Islet precursor cell (in vitro differentiated cells): ENCODE data around the gene DOCK10.
"Not testable (repeated sequence)": the region's sequence is repeated elsewhere in the genome, so short reads cannot be mapped to it uniquely, and the experiment has no call there.

Source experiments
- DNase-seq: peaks from one replicate; pipeline ENCODE4 v3.0.0-alpha.2; 2018

DOCK10 gene

GRCh38 chr2:224941960-224942359, 100.3 kb downstream of the DOCK10 start:
- DNase-seq: no peak

GRCh38 chr2:224940618-224941017, 101.7 kb downstream of the DOCK10 start:
- DNase-seq: no peak

GRCh38 chr2:224938651-224939182, 103.6 kb downstream of the DOCK10 start:
- DNase-seq: no peak

GRCh38 chr2:224937887-224938286, 104.4 kb downstream of the DOCK10 start:
- DNase-seq: no peak

- DNase-seq: no peak
Measured at GRCh38 chr2:224934526-224935188, 107.6 kb downstream of the DOCK10 start.

GRCh38 chr2:224933431-224933830, 108.8 kb downstream of the DOCK10 start:
- no peak for DNase-seq

- no peak for DNase-seq
Measured at GRCh38 chr2:224932522-224932921, 109.7 kb downstream of the DOCK10 start.

- DNase-seq: no peak
Measured at GRCh38 chr2:224931956-224932355, 110.3 kb downstream of the DOCK10 start.

GRCh38 chr2:224930990-224931389, 111.3 kb downstream of the DOCK10 start:
- no peak for DNase-seq

- DNase-seq: no peak
Measured at GRCh38 chr2:224930124-224930523, 112.1 kb downstream of the DOCK10 start.

- no peak for DNase-seq
Measured at GRCh38 chr2:224929512-224929911, 112.8 kb downstream of the DOCK10 start.

- DNase-seq: no peak
Measured at GRCh38 chr2:224927646-224928173, 114.6 kb downstream of the DOCK10 start.

GRCh38 chr2:224927011-224927410, 115.3 kb downstream of the DOCK10 start:
- no peak for DNase-seq

- DNase-seq: no peak
Measured at GRCh38 chr2:224925810-224926100, 116.5 kb downstream of the DOCK10 start.

- DNase-seq: no peak
Measured at GRCh38 chr2:224925061-224925809, 117.0 kb downstream of the DOCK10 start.

- no peak for DNase-seq
Measured at GRCh38 chr2:224924631-224925030, 117.6 kb downstream of the DOCK10 start.

- no peak for DNase-seq
Measured at GRCh38 chr2:224922142-224922727, 120.0 kb downstream of the DOCK10 start.

GRCh38 chr2:224919472-224920110, 122.7 kb downstream of the DOCK10 start:
- DNase-seq: no peak

GRCh38 chr2:224918626-224919471, 123.4 kb downstream of the DOCK10 start:
- no peak for DNase-seq

- not testable (repeated sequence) for DNase-seq
Measured at GRCh38 chr2:224917246-224917645, 125.0 kb downstream of the DOCK10 start.

GRCh38 chr2:224915136-224915535, 127.1 kb downstream of the DOCK10 start:
- DNase-seq: no peak

- DNase-seq: no peak
Measured at GRCh38 chr2:224910574-224910925, 131.7 kb downstream of the DOCK10 start.
